SK-N-MC (cell line): ENCODE data around the gene RIMBP3C.
"Not testable (repeated sequence)": the region's sequence is repeated elsewhere in the genome, so short reads cannot be mapped to it uniquely, and the experiment has no call there.

Experiments used
- DNase-seq: peaks from one replicate; pipeline ENCODE4 v3.0.0-alpha.2; 2011; ENCODE audit warnings: low read depth, low spot score
- H3K27ac ChIP-seq: fragments of 200-600 bp; sonication (generic); 2 replicates; pipeline ENCODE4 v1.5.1; 2016; ENCODE audit warnings: mixed run types
- H3K36me3 ChIP-seq: fragments of 200-600 bp; sonication (generic); 2 replicates; pipeline ENCODE4 v1.6.1; 2017; ENCODE audit warnings: antibody characterized with exemption, low read length, mixed read lengths; ENCODE audit not compliant: insufficient read depth
- H3K4me3 ChIP-seq: fragments of 200-600 bp; sonication (generic); 2 replicates; pipeline ENCODE4 v1.5.1; 2016
- H3K9ac ChIP-seq: fragments of 200-600 bp; sonication (generic); 2 replicates; pipeline ENCODE4 v1.8.0; 2017; ENCODE audit warnings: mixed run types, mixed read lengths; ENCODE audit not compliant: insufficient read length
- H3K9me3 ChIP-seq: fragments of 200-600 bp; sonication (generic); 2 replicates; pipeline ENCODE4 v1.6.1; 2017; ENCODE audit warnings: low read depth, mild to moderate bottlenecking, antibody characterized with exemption, low read length, moderate library complexity, mixed read lengths

Gene RIMBP3C

GRCh38 chr22:21531525-21531924, 19.7 kb downstream of the RIMBP3C start:
- not testable (repeated sequence) for DNase-seq, H3K4me3 ChIP-seq, H3K27ac ChIP-seq, H3K9ac ChIP-seq, H3K9me3 ChIP-seq, H3K36me3 ChIP-seq

DNA sequence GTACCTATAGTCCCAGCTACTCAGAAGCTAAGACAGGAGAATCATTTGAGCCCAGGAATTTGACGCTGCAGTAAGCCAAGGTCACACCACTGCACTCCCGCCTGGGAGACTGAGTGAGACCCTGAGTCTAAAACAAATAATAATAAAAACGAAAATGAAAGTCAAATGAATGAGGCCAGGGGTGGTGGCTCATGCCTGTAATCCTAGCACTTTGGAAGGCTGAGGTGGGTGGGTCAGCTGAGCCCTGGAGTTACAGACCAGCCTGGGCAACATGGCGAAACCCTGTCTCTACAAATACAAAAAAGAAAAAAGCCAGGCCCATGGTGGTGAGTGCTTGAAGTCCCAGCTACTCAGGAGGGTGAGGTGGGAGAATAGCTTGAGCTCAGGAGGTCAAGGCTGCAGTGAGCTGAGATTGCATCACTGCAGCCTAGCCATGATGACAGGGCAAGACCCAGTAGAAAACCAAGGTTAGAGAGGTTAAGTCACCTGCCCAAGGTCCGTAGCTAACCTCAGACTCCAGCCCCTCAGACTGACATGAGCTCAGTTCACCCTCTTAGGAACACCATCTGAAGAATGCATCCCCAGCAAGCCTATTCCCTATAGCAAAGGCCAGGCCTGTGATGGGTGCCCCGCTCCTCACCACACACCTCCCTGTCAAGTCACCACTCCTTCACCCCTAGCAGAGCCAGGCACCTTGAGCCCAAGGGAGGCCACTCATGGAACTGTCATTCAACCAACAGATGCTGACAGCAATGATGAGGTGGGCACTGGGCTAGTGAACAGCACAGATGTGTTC, 24.4 kb downstream of the RIMBP3C start:
- not testable (repeated sequence) for H3K4me3 ChIP-seq, H3K36me3 ChIP-seq, H3K9ac ChIP-seq, H3K27ac ChIP-seq, DNase-seq, H3K9me3 ChIP-seq

GRCh38 chr22:21516970-21517764, 34.1 kb downstream of the RIMBP3C start:
- H3K36me3 ChIP-seq, H3K4me3 ChIP-seq, H3K27ac ChIP-seq, H3K9me3 ChIP-seq, H3K9ac ChIP-seq, DNase-seq: not testable (repeated sequence)

DNA sequence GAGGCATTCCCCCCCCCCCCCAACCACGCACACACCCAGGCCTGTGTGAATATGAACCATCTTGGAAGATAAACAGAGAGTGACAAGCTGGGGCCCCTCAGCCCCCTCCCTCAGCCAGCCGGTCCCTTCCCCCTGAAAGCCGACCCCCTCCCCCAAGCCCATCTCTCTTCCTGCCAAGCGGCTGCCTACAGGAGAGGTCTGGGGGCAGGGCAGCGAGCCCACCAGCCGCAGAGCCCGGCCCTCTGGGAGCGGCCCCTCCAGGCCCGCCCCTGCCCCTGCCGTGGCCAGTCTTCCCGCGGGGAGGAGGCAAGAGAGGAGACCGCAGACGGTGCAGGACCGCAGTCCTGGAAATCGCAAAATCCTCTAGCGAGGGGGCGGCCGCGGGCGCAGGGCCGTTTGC, 34.7 kb downstream of the RIMBP3C start:
- H3K9ac ChIP-seq, H3K4me3 ChIP-seq, H3K36me3 ChIP-seq, H3K9me3 ChIP-seq, H3K27ac ChIP-seq, DNase-seq: not testable (repeated sequence)

DNA sequence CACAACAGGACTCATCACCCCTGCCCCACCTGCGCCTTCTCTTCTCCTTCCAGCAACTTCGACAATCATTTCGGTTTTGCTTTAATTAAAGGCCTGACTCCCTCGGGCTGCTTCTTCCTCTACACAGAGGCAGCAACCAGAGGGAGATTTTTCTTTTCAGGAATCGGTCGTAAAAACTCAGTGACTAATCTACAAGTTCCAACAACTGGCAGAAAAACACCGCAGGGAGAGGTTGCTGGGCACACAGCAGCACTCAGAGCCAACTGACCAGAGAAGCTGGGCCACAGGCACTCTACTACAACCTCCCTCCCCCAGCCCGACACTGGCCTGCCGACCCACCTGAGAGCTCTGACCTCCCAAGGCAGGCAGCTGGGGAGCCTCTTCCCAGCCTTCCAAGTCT, 36.0 kb downstream of the RIMBP3C start:
- not testable (repeated sequence) for H3K27ac ChIP-seq, DNase-seq, H3K36me3 ChIP-seq, H3K4me3 ChIP-seq, H3K9me3 ChIP-seq, H3K9ac ChIP-seq

GRCh38 chr22:21514117-21514516, 37.1 kb downstream of the RIMBP3C start:
- H3K9me3 ChIP-seq, H3K9ac ChIP-seq: not testable (repeated sequence)

DNA sequence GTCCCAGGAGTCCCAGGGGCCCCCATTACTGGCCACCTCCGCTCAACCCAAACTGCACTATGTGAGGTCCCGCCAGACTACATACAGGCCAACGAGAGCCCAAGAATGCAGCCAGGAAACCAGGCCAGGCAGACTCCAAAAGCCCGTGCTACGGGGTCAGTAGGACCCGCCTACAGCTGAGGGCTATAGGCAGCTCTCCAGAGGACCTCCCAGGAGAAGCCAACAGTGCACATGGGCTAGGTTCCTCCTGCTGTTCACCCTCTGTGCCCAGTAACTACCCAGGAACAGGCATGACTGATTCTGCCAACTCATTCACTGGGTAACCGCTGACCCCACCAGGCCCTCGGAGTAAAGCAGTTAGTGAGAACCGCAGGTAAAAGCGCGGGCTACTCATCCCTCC, 39.2 kb downstream of the RIMBP3C start:
- H3K9ac ChIP-seq, H3K27ac ChIP-seq, DNase-seq, H3K4me3 ChIP-seq, H3K9me3 ChIP-seq, H3K36me3 ChIP-seq: not testable (repeated sequence)

More at GRCh38 chr22:21514117-21514516, 37.1 kb downstream of the RIMBP3C start:
- DNase-seq, H3K36me3 ChIP-seq, H3K27ac ChIP-seq, H3K4me3 ChIP-seq: not testable (repeated sequence)

- H3K36me3 ChIP-seq, H3K9ac ChIP-seq, DNase-seq, H3K27ac ChIP-seq, H3K9me3 ChIP-seq, H3K4me3 ChIP-seq: not testable (repeated sequence)
These were observed 40.9 kb downstream of the RIMBP3C start for GRCh38 chr22:21510397-21510796.

DNA sequence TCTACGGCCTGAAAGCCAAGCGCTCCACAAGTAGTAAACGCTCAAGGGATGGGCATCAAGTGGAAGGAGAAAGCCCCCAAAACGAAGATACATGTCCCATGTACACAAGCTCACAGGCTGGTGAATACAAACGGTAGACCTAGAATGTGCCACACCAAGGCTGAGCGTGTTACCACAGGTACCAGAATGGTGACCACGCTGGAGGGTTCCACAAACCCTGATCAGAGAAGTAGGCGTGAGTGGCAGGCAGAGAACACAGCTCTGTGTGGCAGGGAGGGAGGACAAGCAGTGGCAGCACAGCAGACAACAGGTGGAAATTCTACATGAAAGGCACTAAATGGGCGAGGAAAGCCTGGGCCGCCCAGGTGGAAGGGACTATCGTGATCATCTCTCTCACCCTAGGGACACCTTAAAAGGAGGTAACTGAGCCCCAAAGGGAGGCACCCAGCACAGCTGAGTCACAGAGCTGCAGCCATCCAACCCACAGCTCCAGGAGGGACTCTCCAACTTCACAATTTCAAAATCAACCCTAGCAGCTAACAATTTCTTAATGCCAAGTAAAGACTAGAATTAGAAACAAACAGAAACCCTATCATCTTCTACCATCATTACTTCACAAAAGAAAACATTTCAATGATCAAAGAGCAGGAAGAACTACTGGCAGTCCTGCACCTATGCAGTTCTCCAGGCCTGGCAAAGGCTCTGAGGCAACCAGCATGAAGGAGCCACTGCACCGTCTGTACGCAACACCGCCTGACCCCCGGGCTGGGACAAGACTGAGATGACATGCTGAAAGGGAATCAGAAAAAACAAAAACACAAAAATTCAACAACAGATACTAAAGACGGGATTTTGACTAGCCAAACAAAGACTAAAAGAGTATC, 51.4 kb downstream of the RIMBP3C start:
- not testable (repeated sequence) for H3K4me3 ChIP-seq, H3K27ac ChIP-seq, DNase-seq, H3K9ac ChIP-seq, H3K9me3 ChIP-seq, H3K36me3 ChIP-seq

GRCh38 chr22:21498489-21498888, 52.8 kb downstream of the RIMBP3C start:
- not testable (repeated sequence) for H3K9ac ChIP-seq, DNase-seq, H3K27ac ChIP-seq, H3K9me3 ChIP-seq, H3K4me3 ChIP-seq, H3K36me3 ChIP-seq

- not testable (repeated sequence) for H3K9ac ChIP-seq, H3K9me3 ChIP-seq, H3K27ac ChIP-seq, H3K36me3 ChIP-seq, DNase-seq, H3K4me3 ChIP-seq
These were observed 53.3 kb downstream of the RIMBP3C start for GRCh38 chr22:21497984-21498383.
